ENCODE data around the gene ALDH1L1. TPM values are rescaled to one million over a fixed set of nuclear protein-coding genes. Genes with fewer than 3 reads are reported as not detected.

Gene ALDH1L1
- total and polyA plus RNA-seq, 2 of the 13 experiments (the other 11 are each of a cell fraction or from before 2014, with no cell fraction given) = 11.2 to 28.7 TPM

DNA sequence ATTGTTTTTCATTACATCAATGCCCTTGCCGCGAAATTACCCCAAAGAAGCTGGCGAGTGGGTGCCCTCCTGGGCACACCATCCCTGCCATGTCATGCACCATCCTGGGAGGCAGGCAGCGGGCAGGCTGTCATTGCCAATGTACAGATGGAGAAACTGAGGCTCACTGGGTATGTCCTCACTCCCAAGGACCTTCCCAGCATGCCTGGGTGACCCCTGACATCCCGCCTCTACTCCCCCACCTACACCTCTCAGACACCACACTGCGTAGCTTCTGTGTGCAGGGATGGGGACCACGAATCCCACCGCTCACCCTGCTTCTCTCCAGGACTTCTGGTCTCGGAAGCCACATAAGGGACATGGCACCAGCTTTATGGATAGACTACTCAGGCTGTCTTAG, 55.5 kb downstream of the ALDH1L1 start:
- TF ChIP-seq CAMTA2 (CRISPR knock-in tag; IDR thresholded peaks at IDR 0.05; ENCODE audit: borderline replicate concordance) (no peak), TRIM24 (CRISPR knock-in tag; IDR thresholded peaks at IDR 0.05) (no peak)
- no peak overlapping the region for H3K4me3 ChIP-seq (replicated peaks in 1 of 3; ENCODE audit: insufficient read depth in 1 of 3, low read depth in 2 of 3, low read length in 3 of 3)
- CTCF ChIA-PET (ENCODE audit: low intra/inter-chr PET ratio, low total read pairs) = no interaction called here
- H3K4me2 ChIP-seq (ENCODE audit: low read depth, low read length) = no peak overlapping the region
- no peaks in the 10 kb centered on the region for H3K9me3 ChIP-seq (ENCODE audit: low read length)
- H3K27ac ChIP-seq (ENCODE audit: extremely low read length, insufficient read depth, low read length) = no peak overlapping the region
- no TSS peak for BruUV-seq (replicated peaks)
- no peaks in the 10 kb centered on the region for H3K79me2 ChIP-seq (ENCODE audit: insufficient read depth, low read length)
- intact Hi-C loops (cut with micrococcal nuclease; ENCODE audit: unreplicated experiment) = no loop called here
- H3K9ac ChIP-seq (ENCODE audit: insufficient read depth, low read depth, low read length) = no peak overlapping the region
- no peaks in the 10 kb centered on the region for H4K20me1 ChIP-seq (ENCODE audit: insufficient read depth, low read length)
- FAIRE-seq (no peak), DNase-seq (ENCODE audit: low spot score) (no peak), ATAC-seq (no peak)
- 83% methylated on average over 9 of the region's 9 CpGs for WGBS (ENCODE audit: low lambda C conversion rate)
- in situ Hi-C loops (cut with HindIII; ENCODE audit: extremely low pct_ligation_motif_present, low pct_unique_long_range_greater_than_20kb) = loop anchor here (25.0 kb wide), 1 partner anchor 237 kb away; the partner anchor contains the start of gene KLF15
- H3K4me1 ChIP-seq (ENCODE audit: insufficient read depth, low read length) = peaks cover 10% of the 10 kb centered on the region
- 0 out of 5 replicates have a peak, but pooled peaks cover 0 to 5% of the 10 kb centered on the region in 2 experiments for H3K36me3 ChIP-seq (replicated peaks in 1 of 2; ENCODE audit: control insufficient read depth in 1 of 2, insufficient read depth in 2 of 2, low read length in 2 of 2)
- H2AFZ ChIP-seq (ENCODE audit: low read length) = no peak overlapping the region
- no peaks in the 10 kb centered on the region for H3K27me3 ChIP-seq (ENCODE audit: control insufficient read depth in 1 of 2, insufficient read depth in 2 of 2, low read length in 2 of 2)
- POLR2A ChIA-PET = no interaction called here

DNA sequence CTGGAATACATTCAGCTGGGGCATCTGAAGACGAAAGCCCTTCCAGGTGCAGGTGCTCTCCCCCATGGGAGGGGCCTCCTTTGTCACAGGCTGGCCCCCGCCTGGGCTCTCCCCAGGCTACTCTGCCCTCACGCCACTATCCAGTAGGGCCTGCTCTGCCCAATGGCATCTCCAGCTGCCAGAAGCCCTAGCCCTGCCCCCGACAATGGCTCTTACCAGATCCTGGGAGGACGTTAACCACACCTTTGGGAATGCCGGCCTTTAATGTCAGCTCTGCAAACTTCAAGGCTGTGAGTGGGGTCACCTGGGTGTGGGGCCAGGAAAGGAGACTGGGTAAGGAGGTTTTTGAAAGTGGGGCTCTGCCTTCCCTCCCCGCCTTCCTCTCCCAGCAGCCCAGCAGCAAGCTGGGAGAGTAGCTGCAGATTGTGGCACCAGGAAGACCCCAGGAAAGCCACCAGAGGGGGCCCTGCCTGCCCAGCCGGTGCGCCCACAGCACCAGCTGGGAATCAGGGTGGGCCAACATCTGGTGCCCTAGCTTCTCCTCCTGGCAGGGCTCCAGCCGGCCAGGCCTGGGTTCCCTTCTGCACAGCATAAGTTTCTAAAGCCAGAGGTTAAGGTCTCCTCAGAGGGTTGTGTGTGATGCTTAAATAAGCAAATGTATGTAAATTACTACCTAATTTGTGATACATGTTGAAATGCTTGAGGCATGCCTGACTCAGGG, 56.1 kb downstream of the ALDH1L1 start:
- no peak overlapping the region for H3K4me2 ChIP-seq (ENCODE audit: low read depth, low read length)
- CTCF ChIA-PET (ENCODE audit: low intra/inter-chr PET ratio, low total read pairs) = no interaction called here
- peaks cover 10% of the 10 kb centered on the region for H3K4me1 ChIP-seq (ENCODE audit: insufficient read depth, low read length)
- H3K9me3 ChIP-seq (ENCODE audit: low read length) = no peaks in the 10 kb centered on the region
- no peak for TF ChIP-seq CHD2 (IDR thresholded peaks at IDR 0.05; ENCODE audit: low read depth, low read length)
- TF ChIP-seq, protein P1, sequence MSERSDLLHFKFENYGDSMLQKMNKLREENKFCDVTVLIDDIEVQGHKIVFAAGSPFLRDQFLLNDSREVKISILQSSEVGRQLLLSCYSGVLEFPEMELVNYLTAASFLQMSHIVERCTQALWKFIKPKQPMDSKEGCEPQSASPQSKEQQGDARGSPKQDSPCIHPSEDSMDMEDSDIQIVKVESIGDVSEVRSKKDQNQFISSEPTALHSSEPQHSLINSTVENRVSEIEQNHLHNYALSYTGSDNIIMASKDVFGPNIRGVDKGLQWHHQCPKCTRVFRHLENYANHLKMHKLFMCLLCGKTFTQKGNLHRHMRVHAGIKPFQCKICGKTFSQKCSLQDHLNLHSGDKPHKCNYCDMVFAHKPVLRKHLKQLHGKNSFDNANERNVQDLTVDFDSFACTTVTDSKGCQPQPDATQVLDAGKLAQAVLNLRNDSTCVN (CRISPR knock-in tag; IDR thresholded peaks at IDR 0.05; ENCODE audit: borderline replicate concordance) = no peak
- POLR2A ChIA-PET = no interaction called here
- H3K27ac ChIP-seq (ENCODE audit: extremely low read length, insufficient read depth, low read length) = no peak overlapping the region
- H3K9ac ChIP-seq (ENCODE audit: insufficient read depth, low read depth, low read length) = no peak overlapping the region
- ATAC-seq = no peak
- H2AFZ ChIP-seq (ENCODE audit: low read length) = no peak overlapping the region
- intact Hi-C loops (cut with micrococcal nuclease; ENCODE audit: unreplicated experiment) = no loop called here
- H3K4me3 ChIP-seq (replicated peaks in 1 of 3; ENCODE audit: insufficient read depth in 1 of 3, low read depth in 2 of 3, low read length in 3 of 3) = no peak overlapping the region
- no peaks in the 10 kb centered on the region for H4K20me1 ChIP-seq (ENCODE audit: insufficient read depth, low read length)
- H3K79me2 ChIP-seq (ENCODE audit: insufficient read depth, low read length) = no peaks in the 10 kb centered on the region
- in situ Hi-C loops (cut with HindIII; ENCODE audit: extremely low pct_ligation_motif_present, low pct_unique_long_range_greater_than_20kb) = no loop called here
- 0 out of 5 replicates have a peak, but pooled peaks cover 0 to 5% of the 10 kb centered on the region in 2 experiments for H3K36me3 ChIP-seq (replicated peaks in 1 of 2; ENCODE audit: control insufficient read depth in 1 of 2, insufficient read depth in 2 of 2, low read length in 2 of 2)
- no peaks in the 10 kb centered on the region for H3K27me3 ChIP-seq (ENCODE audit: control insufficient read depth in 1 of 2, insufficient read depth in 2 of 2, low read length in 2 of 2)
- FAIRE-seq = no peak
- no TSS peak for BruUV-seq (replicated peaks)
- 96% methylated on average over 5 of the region's 10 CpGs for WGBS (ENCODE audit: low lambda C conversion rate)
- no peak for DNase-seq (ENCODE audit: low spot score)

Data from HepG2 (cell line).